AG04449 (cell line): ENCODE results near the gene ARMH1.

Experiments
- CTCF ChIA-PET: fragments of 350-600 bp; formaldehyde crosslinking; extraction: SDS; loops from one replicate; lab custom pipeline; 2021; ENCODE audit warnings: antibody characterized with exemption; lab: Yijun Ruan, JAX
- POLR2A ChIA-PET: fragments of 400-600, 350-600 bp; formaldehyde crosslinking; extraction: SDS; loops from one replicate; lab custom pipeline; 2020; ENCODE audit warnings: antibody characterized with exemption, inconsistent platforms; lab: Yijun Ruan, JAX
- DNase-seq: peaks from one replicate; pipeline ENCODE4 v3.0.0-alpha.2; 2010; ENCODE audit warnings: low read depth, low spot score
- H3K4me3 ChIP-seq: 2 replicates; pipeline ENCODE4 v1.5.1; 2011; ENCODE audit warnings: low read depth, mild to moderate bottlenecking, control low read depth, low read length
- TF ChIP-seq, protein P1 (sequence below): IDR thresholded peaks from one replicate; pipeline ENCODE4 v1.5.1; 2011; ENCODE audit warnings: mild to moderate bottlenecking, moderate library complexity, low read length, control low read depth, inconsistent platforms; ENCODE audit not compliant: insufficient read depth; ENCODE audit errors: missing control alignments

Gene ARMH1

DNA sequence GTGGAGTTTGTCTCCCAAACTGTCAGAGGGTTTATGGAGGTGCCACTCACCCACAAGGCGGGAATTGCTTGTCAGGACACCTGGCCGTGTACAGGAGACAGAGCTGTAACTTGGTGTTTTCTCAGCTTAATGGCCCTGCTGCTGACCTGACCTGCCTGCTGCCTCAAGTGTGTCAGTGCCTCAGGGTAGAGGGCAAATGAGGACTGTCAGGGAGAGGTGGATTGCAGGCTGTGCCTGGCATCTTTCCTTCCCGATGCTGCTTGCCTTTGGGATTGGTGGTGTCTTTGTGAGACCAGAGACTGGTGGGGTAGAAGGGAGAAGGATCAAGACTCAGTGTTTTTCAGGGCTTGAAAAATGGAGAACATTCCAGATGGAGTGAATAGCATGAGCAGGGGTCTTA, 31.6 kb upstream of the ARMH1 start:
- TF ChIP-seq, protein P1, sequence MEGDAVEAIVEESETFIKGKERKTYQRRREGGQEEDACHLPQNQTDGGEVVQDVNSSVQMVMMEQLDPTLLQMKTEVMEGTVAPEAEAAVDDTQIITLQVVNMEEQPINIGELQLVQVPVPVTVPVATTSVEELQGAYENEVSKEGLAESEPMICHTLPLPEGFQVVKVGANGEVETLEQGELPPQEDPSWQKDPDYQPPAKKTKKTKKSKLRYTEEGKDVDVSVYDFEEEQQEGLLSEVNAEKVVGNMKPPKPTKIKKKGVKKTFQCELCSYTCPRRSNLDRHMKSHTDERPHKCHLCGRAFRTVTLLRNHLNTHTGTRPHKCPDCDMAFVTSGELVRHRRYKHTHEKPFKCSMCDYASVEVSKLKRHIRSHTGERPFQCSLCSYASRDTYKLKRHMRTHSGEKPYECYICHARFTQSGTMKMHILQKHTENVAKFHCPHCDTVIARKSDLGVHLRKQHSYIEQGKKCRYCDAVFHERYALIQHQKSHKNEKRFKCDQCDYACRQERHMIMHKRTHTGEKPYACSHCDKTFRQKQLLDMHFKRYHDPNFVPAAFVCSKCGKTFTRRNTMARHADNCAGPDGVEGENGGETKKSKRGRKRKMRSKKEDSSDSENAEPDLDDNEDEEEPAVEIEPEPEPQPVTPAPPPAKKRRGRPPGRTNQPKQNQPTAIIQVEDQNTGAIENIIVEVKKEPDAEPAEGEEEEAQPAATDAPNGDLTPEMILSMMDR, result no peak
- DNase-seq, result no peak
- POLR2A ChIA-PET, result interaction anchor here (0.6 kb wide), 1 partner anchor 11 kb away, joined by 3 read pairs; no protein-coding TSS in a partner anchor
- CTCF ChIA-PET, result interaction anchor here (0.8 to 17.6 kb wide), 8 partner anchors 9 to 425 kb away, joined by 3 to 462 read pairs (median 7); no protein-coding TSS in a partner anchor
- no peak overlapping the region for H3K4me3 ChIP-seq

DNA sequence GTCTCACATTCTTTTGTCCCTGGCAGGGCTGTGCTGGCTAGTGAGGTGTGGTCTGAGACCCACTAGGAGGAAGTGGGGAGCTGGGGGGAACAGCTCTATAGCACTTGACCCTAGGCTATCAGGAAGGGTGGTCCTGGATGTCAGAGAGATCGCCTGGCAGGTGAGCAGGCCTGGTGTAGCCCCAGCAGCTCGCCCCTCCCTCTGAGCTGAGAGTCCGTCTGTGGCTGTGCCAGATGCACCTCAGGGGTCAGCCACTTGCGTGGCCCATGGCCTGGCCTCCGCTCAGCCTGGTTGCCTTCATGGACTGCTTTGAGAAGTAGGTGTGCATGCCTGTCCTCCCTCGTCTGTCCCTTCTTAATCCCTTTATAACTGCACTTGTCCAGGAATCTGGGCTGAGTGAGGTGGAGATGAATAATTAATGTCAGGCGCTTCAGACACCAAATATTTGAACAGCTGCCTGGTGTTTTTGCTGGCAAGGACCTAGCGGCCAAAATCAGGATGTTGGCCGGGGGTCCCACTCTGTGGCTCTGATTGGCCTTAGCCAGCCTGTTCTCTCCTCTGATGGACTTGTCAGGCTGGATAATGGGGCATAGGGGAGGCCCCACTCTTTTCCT, 30.7 kb upstream of the ARMH1 start:
- DNase-seq, result no peak
- no peak overlapping the region for H3K4me3 ChIP-seq
- ChIA-PET POLR2A (interaction anchor here (0.6 kb wide), 1 partner anchor 12 kb away, joined by 3 read pairs; no protein-coding TSS in a partner anchor), CTCF (interaction anchor here (0.8 to 17.6 kb wide), 4 partner anchors 8 to 38 kb away, joined by 3 to 462 read pairs (median 130); no protein-coding TSS in a partner anchor)
- TF ChIP-seq, protein P1, result no peak

DNA sequence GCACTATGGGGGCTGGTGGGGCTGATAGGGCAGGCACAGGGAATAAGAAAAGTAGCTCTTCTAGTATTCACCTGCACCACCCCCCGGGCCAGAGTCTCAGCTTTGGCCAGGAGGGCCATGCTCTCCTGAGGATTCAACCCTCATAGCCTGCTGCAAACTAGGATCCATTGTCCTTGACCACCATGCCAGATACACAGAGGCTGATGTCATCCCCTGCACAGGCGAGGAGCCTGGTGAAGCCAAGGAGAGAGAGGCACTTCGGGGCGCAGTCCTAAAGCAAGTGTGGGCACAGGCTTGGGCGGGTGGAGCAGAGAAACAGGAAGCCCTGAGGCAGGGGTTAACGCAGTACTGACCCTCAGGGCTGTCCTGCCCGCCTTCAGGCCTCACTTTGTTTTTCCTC, 29.7 kb upstream of the ARMH1 start:
- no peak for DNase-seq
- no peak overlapping the region for H3K4me3 ChIP-seq
- CTCF ChIA-PET, result interaction anchor here (4.2 to 17.6 kb wide), 3 partner anchors 7 to 39 kb away, joined by 15 to 462 read pairs (median 245); no protein-coding TSS in a partner anchor
- POLR2A ChIA-PET, result no interaction called here
- TF ChIP-seq, protein P1, result no peak

DNA sequence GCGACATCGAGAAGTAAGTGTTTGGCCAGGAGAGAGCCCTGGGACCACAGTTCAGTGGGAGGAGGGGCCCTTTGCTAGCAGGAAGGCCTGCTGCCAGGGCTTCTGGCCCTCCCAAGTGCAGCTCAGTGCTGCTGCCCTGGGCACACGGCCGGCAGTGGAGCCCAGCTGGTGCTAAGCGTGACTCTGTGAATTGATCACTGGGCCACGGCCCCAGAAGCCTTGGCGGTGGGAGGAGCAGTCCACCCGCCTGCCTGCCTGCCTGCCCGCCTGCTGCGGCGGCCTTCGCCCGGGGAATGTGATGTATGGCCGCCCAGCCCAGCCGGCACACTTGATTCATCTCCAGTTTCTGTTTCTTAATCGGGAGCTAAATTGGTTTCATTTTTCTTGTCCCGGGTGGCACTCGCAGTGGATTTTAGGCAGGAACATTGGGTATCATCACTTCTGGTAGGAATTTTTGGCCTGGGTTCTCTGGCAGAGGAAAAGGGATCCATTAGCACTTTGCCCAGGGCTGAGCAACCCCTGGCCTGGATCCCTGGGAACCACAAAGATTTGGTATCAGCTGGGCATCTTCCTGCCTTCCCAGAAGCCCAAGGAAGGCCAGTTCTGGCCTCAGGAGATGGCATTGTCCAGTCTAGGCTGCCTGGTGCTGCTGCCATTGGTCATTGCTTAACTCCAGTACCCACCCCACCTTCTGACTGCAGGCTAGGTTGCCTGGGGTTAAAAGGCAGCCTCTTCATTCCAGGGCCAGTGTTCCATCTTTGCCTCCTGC, 28.9 kb upstream of the ARMH1 start:
- ChIA-PET CTCF (interaction anchor here (13.0 kb wide), 1 partner anchor 40 kb away, joined by 462 read pairs; no protein-coding TSS in a partner anchor), POLR2A (interaction anchor here (1.5 kb wide), 1 partner anchor 17 kb away, joined by 4 read pairs; no protein-coding TSS in a partner anchor)
- TF ChIP-seq, protein P1, result no peak
- no peak for DNase-seq
- H3K4me3 ChIP-seq, result no peak overlapping the region

DNA sequence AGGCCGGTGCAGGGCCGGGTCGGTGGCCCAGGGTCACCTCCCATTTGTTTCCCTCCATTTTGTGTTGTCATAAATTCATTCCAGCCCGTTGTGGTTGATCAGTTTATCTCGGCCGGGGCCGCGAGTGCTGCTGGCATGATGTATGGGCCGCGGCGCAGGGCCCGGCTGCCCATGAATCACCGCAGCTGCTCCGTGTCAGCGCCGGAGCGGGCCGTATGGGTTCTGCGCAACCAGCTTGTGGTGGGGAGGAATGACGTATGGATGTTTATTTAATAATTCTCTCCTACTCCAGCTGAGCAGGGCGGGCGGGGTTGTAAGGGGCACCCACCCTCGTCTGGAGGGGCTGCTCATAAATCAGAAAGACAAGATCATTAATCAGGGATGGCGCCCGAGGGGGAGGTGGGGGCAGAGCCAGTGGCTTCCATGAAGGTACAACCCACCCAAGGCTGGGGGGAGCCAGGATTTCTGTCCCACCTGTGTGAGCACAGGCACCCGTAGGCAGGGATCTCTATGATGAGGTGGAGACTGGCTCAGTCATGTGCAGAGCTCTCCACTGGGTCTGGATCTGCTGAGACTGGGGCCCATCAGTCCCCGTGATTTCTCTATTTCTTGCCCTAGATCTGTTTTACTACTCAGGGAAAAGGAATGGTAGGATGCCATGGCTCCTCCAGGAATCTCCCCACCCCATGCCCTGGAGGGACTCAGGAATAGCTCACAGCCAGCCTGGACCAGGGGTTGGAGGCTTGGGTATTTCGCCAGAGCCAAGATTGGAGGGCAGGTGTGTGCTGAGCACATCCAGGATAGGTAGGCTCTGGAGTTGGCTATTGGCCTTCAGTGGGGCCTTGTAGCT, 28.0 kb upstream of the ARMH1 start:
- DNase-seq, result no peak
- no peak overlapping the region for H3K4me3 ChIP-seq
- TF ChIP-seq, protein P1, result no peak
- ChIA-PET POLR2A (interaction anchor here (0.9 to 1.5 kb wide), 3 partner anchors 15 to 29 kb away, joined by 3 to 4 read pairs (median 4); no protein-coding TSS in a partner anchor), CTCF (interaction anchor here (1.0 to 13.0 kb wide), 8 partner anchors 8 to 429 kb away, joined by 4 to 462 read pairs (median 8); no protein-coding TSS in a partner anchor)
